K562 (cell line): ENCODE results near the gene SOAT2. TPM values are rescaled to one million over a fixed set of nuclear protein-coding genes. Genes with fewer than 3 reads are reported as not detected.

Experiments used
- ATF7 ChIP-seq: fragments of 450-650 bp; IDR thresholded peaks from 2 replicates; pipeline ENCODE4 v1.7.1; 2014; ENCODE audit warnings: mild to moderate bottlenecking, moderate library complexity
- EHMT2 ChIP-seq: fragments of 450-650 bp; IDR thresholded peaks from 2 replicates; pipeline ENCODE4 v1.6.1; 2018; ENCODE audit warnings: antibody characterized with exemption
- KLF6 ChIP-seq: fragments of 250-450 bp; sonication (Bioruptor Pico); IDR thresholded peaks from 2 replicates; pipeline ENCODE4 v1.4.0; 2020; ENCODE audit warnings: mild to moderate bottlenecking, moderate library complexity, borderline replicate concordance
- MAFF ChIP-seq: IDR thresholded peaks from 2 replicates; pipeline ENCODE4 v1.6.1; 2012; ENCODE audit warnings: low read length, improper control_type of control experiment
- MAZ ChIP-seq, 2 experiments: fragments of 450-650 bp in 1 of 2; sonication (generic) in 1 of 2; formaldehyde crosslinking; IDR thresholded peaks in 1 of 2; conservative IDR thresholded peaks in 1 of 2; 2 replicates each; pipeline versions ENCODE4 v1.4.0 to v1.5.0; 2020; ENCODE audit warnings: mild to moderate bottlenecking in 1 of 2, missing genetic modification reagents in 1 of 2
- TCF7 ChIP-seq: sonication (generic); IDR thresholded peaks from 2 replicates; pipeline ENCODE4 v1.6.1; 2016; ENCODE audit warnings: antibody characterized with exemption, borderline replicate concordance
- ZNF384 ChIP-seq: IDR thresholded peaks from 2 replicates; pipeline ENCODE4 v1.6.1; 2012; ENCODE audit warnings: low read depth, low read length, improper control_type of control experiment
- polyA plus RNA-seq, 8 experiments: library from polyadenylated mRNA; depleted of rRNA in 4 of 8; stranded (reverse) in 5 of 8; unstranded in 3 of 8; fragments of >200 nt; fragmentation: Nextera tagmentation in 2 of 8; fragmentation: Illumina TruSeq in 1 of 8; extraction: Ambion mirVana in 2 of 8; extraction: Trizol in 1 of 8; gene quantifications; 2 replicates each; pipeline versions ENCODE4 v1.2.1 to v1.2.3, GENCODE V29; 2011 to 2014; ENCODE audit warnings: inconsistent platforms in 1 of 8, missing spikeins in 1 of 8
- total RNA-seq, 7 experiments: library from RNA; depleted of rRNA in 6 of 7; stranded (reverse); fragments of >200 nt in 6 of 7; fragmentation: Illumina TruSeq in 2 of 7; extraction: Trizol in 2 of 7; gene quantifications; 2 replicates each; pipeline versions ENCODE4 v1.2.1 to v1.2.3, GENCODE V29; 2011 to 2021; ENCODE audit warnings: low replicate concordance in 1 of 7
- TF ChIP-seq, protein P1 (sequence below): fragments of 200-800 bp; sonication (Bioruptor generic); IDR thresholded peaks from 2 replicates; pipeline ENCODE4 v1.6.1; 2016; ENCODE audit warnings: missing genetic modification characterization, missing compliant biosample characterization
- TF ChIP-seq, protein P2 (sequence below): fragments of 250-450 bp; sonication (Bioruptor Pico); IDR thresholded peaks from 2 replicates; pipeline ENCODE4 v1.5.1; 2021; ENCODE audit warnings: mild to moderate bottlenecking
- TF ChIP-seq, protein P3 (sequence below): sonication (generic); formaldehyde crosslinking; IDR thresholded peaks from 2 replicates; pipeline ENCODE4 v1.8.1; 2023; ENCODE audit warnings: mild to moderate bottlenecking, missing genetic modification reagents, moderate library complexity
- TF ChIP-seq, protein P4 (sequence below): sonication (generic); formaldehyde crosslinking; IDR thresholded peaks from 2 replicates; pipeline ENCODE4 v1.9.0; 2022; ENCODE audit warnings: mild to moderate bottlenecking, missing genetic modification reagents
- TF ChIP-seq, protein P5 (sequence below): sonication (generic); formaldehyde crosslinking; IDR thresholded peaks from 2 replicates; pipeline ENCODE4 v1.8.0; 2022; ENCODE audit warnings: mild to moderate bottlenecking, low read depth, missing genetic modification reagents

Gene SOAT2
- total and polyA plus RNA-seq, 9 of the 15 experiments (the other 6 are each of a cell fraction or from before 2014, with no cell fraction given), result 0.04 TPM; not detected in 8

DNA sequence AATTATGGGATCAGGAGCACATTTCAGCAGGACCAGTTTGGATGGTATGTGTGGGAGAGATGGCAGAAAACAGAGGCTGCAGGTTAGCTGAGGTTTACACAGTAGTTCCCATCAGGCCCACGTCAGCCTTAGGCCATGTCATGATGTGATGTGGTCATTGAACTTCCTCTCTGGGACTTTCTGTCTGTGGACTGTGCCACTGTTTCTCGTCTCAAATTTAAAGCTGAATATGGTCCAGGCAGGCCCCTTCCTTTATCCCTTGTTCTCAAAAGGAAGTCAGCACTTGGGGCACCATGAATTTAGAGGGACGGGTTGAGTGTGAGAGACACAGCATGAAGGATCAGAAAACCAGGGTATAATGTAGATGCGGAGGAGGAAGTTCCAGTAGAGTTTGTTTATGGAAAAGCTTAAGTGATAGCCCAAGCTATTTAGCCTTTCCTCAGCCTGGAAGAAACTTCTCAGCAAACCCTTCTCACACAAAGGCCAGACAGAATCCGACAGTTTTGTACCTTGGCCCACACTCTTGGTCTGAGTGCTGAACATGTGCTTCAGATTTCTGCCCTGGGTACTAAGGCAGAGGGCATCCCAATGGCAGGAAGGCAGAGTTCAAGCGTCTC, 9.4 kb upstream of the SOAT2 start (continued):
- TF ChIP-seq, protein P1, sequence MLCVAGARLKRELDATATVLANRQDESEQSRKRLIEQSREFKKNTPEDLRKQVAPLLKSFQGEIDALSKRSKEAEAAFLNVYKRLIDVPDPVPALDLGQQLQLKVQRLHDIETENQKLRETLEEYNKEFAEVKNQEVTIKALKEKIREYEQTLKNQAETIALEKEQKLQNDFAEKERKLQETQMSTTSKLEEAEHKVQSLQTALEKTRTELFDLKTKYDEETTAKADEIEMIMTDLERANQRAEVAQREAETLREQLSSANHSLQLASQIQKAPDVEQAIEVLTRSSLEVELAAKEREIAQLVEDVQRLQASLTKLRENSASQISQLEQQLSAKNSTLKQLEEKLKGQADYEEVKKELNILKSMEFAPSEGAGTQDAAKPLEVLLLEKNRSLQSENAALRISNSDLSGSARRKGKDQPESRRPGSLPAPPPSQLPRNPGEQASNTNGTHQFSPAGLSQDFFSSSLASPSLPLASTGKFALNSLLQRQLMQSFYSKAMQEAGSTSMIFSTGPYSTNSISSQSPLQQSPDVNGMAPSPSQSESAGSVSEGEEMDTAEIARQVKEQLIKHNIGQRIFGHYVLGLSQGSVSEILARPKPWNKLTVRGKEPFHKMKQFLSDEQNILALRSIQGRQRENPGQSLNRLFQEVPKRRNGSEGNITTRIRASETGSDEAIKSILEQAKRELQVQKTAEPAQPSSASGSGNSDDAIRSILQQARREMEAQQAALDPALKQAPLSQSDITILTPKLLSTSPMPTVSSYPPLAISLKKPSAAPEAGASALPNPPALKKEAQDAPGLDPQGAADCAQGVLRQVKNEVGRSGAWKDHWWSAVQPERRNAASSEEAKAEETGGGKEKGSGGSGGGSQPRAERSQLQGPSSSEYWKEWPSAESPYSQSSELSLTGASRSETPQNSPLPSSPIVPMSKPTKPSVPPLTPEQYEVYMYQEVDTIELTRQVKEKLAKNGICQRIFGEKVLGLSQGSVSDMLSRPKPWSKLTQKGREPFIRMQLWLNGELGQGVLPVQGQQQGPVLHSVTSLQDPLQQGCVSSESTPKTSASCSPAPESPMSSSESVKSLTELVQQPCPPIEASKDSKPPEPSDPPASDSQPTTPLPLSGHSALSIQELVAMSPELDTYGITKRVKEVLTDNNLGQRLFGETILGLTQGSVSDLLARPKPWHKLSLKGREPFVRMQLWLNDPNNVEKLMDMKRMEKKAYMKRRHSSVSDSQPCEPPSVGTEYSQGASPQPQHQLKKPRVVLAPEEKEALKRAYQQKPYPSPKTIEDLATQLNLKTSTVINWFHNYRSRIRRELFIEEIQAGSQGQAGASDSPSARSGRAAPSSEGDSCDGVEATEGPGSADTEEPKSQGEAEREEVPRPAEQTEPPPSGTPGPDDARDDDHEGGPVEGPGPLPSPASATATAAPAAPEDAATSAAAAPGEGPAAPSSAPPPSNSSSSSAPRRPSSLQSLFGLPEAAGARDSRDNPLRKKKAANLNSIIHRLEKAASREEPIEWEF (CRISPR knock-in tag), result no peak
- TF ChIP-seq MAFF (no peak), MAZ (CRISPR knock-in tag; conservative IDR thresholded peaks at IDR 0.05 in 1 of 2, IDR thresholded peaks at IDR 0.05 in 1 of 2) (no peak), KLF6 (CRISPR knock-in tag) (no peak), TCF7 (no peak), ATF7 (peak; percentile 38; the same call in 1 of the 2 replicates), ZNF384 (no peak), EHMT2 (no peak)
- TF ChIP-seq, protein P2, sequence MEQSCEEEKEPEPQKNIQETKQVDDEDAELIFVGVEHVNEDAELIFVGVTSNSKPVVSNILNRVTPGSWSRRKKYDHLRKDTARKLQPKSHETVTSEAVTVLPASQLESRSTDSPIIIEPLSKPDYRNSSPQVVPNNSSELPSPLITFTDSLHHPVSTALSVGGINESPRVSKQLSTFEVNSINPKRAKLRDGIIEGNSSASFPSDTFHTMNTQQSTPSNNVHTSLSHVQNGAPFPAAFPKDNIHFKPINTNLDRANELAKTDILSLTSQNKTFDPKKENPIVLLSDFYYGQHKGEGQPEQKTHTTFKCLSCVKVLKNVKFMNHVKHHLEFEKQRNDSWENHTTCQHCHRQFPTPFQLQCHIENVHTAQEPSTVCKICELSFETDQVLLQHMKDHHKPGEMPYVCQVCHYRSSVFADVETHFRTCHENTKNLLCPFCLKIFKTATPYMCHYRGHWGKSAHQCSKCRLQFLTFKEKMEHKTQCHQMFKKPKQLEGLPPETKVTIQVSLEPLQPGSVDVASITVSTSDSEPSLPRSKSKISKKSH (CRISPR knock-in tag), result no peak
- TF ChIP-seq, protein P3, sequence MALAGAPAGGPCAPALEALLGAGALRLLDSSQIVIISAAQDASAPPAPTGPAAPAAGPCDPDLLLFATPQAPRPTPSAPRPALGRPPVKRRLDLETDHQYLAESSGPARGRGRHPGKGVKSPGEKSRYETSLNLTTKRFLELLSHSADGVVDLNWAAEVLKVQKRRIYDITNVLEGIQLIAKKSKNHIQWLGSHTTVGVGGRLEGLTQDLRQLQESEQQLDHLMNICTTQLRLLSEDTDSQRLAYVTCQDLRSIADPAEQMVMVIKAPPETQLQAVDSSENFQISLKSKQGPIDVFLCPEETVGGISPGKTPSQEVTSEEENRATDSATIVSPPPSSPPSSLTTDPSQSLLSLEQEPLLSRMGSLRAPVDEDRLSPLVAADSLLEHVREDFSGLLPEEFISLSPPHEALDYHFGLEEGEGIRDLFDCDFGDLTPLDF (CRISPR knock-in tag), result no peak
- TF ChIP-seq, protein P4, sequence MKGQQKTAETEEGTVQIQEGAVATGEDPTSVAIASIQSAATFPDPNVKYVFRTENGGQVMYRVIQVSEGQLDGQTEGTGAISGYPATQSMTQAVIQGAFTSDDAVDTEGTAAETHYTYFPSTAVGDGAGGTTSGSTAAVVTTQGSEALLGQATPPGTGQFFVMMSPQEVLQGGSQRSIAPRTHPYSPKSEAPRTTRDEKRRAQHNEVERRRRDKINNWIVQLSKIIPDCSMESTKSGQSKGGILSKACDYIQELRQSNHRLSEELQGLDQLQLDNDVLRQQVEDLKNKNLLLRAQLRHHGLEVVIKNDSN, result no peak
- TF ChIP-seq, protein P5, sequence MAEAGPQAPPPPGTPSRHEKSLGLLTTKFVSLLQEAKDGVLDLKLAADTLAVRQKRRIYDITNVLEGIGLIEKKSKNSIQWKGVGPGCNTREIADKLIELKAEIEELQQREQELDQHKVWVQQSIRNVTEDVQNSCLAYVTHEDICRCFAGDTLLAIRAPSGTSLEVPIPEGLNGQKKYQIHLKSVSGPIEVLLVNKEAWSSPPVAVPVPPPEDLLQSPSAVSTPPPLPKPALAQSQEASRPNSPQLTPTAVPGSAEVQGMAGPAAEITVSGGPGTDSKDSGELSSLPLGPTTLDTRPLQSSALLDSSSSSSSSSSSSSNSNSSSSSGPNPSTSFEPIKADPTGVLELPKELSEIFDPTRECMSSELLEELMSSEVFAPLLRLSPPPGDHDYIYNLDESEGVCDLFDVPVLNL, result no peak
- TF ChIP-seq, all 486 proteins: peak for 7
